Chondrocyte (in vitro differentiated cells): ENCODE results near the gene ZNF33A. TPM values are rescaled to one million over a fixed set of nuclear protein-coding genes. Genes with fewer than 3 reads are reported as not detected.
"Not testable (repeated sequence)": the region's sequence is repeated elsewhere in the genome, so short reads cannot be mapped to it uniquely, and the experiment has no call there.

Experiments
- DNase-seq: peaks from one replicate; pipeline ENCODE4 v3.0.0; 2021; ENCODE audit warnings: mixed read lengths, low spot score
- H3K27ac Mint-ChIP-seq: one replicate; pipeline ENCODE4 v1.8.0; 2021; ENCODE audit warnings: mild to moderate bottlenecking, moderate library complexity, mixed read lengths; ENCODE audit not compliant: unreplicated experiment
- H3K27me3 Mint-ChIP-seq: 2 replicates; pipeline ENCODE4 v1.8.0; 2021; ENCODE audit warnings: low read depth, mixed read lengths
- H3K36me3 Mint-ChIP-seq: 2 replicates; pipeline ENCODE4 v1.8.0; 2021; ENCODE audit warnings: low read depth, mixed read lengths
- H3K4me1 Mint-ChIP-seq: 2 replicates; pipeline ENCODE4 v1.8.0; 2021; ENCODE audit warnings: low read depth, mild to moderate bottlenecking, mixed read lengths
- H3K4me3 Mint-ChIP-seq: one replicate; pipeline ENCODE4 v1.8.0; 2021; ENCODE audit warnings: mild to moderate bottlenecking, moderate library complexity, mixed read lengths; ENCODE audit not compliant: unreplicated experiment
- H3K9me3 Mint-ChIP-seq: 2 replicates; pipeline ENCODE4 v1.8.0; 2021; ENCODE audit warnings: low read depth, mixed read lengths
- total RNA-seq: library from RNA; stranded (reverse); gene quantifications from 3 replicates; pipeline ENCODE4 v1.2.1, GENCODE V29; 2021
- TF ChIP-seq, protein P1 (sequence below): fragments of 200-600 bp; sonication (generic); IDR thresholded peaks from 2 replicates; pipeline ENCODE4 v1.5.0; 2021; ENCODE audit warnings: antibody characterized with exemption, mild to moderate bottlenecking, moderate library complexity

Gene ZNF33A
- total RNA-seq, 1 donor from 2014 or later = 14.2 TPM

DNA sequence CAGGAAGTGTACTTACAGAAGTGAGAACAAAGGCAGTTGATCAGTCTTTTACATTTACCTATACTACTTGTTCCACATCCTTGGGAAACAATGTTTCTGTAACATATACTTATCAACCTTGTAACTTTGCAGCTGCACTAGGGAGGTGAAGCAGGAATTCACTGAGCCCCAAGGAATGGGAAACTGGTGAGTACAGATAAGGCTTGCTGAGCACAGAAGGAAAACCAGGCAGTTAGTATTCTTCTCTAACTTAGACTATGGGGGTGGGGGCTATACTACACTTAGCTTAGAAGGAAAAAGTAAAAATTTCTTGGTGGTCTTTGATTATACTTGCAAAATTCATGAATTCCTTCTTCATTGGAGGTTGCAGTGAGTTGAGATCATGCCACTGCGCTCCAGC is 6.9 kb upstream of the ZNF33A start:
- Mint-ChIP-seq H3K27ac (no peak overlapping the region), H3K27me3 (peaks cover 6% of the 10 kb centered on the region), H3K4me1 (no peaks in the 10 kb centered on the region), H3K36me3 (no peaks in the 10 kb centered on the region), H3K9me3 (peaks cover 3% of the 10 kb centered on the region), H3K4me3 (no peak overlapping the region)
- TF ChIP-seq, protein P1, sequence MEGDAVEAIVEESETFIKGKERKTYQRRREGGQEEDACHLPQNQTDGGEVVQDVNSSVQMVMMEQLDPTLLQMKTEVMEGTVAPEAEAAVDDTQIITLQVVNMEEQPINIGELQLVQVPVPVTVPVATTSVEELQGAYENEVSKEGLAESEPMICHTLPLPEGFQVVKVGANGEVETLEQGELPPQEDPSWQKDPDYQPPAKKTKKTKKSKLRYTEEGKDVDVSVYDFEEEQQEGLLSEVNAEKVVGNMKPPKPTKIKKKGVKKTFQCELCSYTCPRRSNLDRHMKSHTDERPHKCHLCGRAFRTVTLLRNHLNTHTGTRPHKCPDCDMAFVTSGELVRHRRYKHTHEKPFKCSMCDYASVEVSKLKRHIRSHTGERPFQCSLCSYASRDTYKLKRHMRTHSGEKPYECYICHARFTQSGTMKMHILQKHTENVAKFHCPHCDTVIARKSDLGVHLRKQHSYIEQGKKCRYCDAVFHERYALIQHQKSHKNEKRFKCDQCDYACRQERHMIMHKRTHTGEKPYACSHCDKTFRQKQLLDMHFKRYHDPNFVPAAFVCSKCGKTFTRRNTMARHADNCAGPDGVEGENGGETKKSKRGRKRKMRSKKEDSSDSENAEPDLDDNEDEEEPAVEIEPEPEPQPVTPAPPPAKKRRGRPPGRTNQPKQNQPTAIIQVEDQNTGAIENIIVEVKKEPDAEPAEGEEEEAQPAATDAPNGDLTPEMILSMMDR = no peak
- DNase-seq = no peak

DNA sequence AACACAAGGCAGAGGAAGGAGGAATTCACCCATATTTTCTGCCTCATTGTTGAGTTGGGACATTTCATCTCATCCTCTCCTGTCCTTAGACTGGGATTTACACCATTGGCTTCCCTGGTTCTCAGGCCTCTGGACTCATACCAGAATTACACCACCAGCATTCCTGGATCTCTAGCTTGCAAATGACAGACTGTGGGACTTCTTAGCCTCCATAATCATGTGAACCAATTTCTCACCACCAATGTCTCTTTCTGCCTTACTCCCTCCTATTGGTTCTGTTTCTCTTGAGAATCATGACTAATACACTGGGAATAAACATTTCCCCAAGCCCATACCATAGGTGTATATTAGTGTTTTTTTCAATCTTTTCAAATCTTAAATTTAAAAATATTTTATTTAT is 2.9 kb upstream of the ZNF33A start:
- H3K36me3 Mint-ChIP-seq = no peaks in the 10 kb centered on the region
- TF ChIP-seq, protein P1 = no peak
- H3K9me3 Mint-ChIP-seq = no peaks in the 10 kb centered on the region
- H3K27ac Mint-ChIP-seq = no peak overlapping the region
- peaks cover 19% of the 10 kb centered on the region for H3K4me1 Mint-ChIP-seq
- H3K4me3 Mint-ChIP-seq = no peak overlapping the region
- DNase-seq = no peak
- H3K27me3 Mint-ChIP-seq = peaks cover 6% of the 10 kb centered on the region

DNA sequence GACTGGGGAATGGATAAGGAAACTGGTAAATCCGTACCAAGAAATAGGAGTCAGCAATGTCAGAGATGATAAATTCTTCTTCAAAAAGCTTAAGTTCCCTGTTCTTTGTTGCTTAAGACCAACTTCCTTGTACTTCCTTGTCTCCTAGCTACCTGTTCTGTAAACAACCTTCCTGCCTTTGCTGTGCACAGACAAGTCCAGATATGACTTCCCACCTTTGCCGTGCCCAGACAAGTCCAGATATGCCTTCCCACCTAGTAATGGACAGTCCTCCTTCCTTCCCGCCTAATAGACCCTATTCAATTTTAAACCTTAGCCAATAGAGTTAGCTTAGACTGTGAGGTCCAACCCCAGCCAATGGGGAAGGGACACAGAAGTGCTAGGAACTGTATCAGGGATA is 2.5 kb upstream of the ZNF33A start:
- peaks cover 6% of the 10 kb centered on the region for H3K27me3 Mint-ChIP-seq
- DNase-seq = no peak
- peaks cover 19% of the 10 kb centered on the region for H3K4me1 Mint-ChIP-seq
- no peak overlapping the region for H3K27ac Mint-ChIP-seq
- no peak overlapping the region for H3K4me3 Mint-ChIP-seq
- H3K36me3 Mint-ChIP-seq = no peaks in the 10 kb centered on the region
- TF ChIP-seq, protein P1 = no peak
- H3K9me3 Mint-ChIP-seq = no peaks in the 10 kb centered on the region

DNA sequence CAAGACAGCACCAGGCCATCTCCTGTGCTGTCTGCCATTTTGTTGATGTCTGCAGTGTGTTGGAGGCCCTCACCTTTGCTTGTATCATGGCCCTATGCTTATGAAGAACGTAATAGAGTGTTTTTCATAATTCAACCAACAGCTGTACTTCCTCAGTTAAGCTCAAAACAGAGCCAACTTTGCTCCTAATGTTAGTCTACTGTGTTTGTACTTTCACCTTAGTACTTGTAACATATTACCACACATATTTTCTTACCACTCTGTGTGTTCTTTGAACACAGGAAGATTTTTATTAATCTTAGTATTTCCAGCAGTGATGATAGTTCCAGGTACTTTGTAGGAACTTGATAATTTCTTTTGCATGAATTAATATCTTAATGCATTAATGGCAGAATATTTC is 5.9 kb downstream of the ZNF33A start:
- H3K9me3 Mint-ChIP-seq = peaks cover 10% of the 10 kb centered on the region
- TF ChIP-seq, protein P1 = no peak
- no peak overlapping the region for H3K27ac Mint-ChIP-seq
- no peak overlapping the region for H3K4me3 Mint-ChIP-seq
- H3K36me3 Mint-ChIP-seq = peaks cover 46% of the 10 kb centered on the region
- no peaks in the 10 kb centered on the region for H3K27me3 Mint-ChIP-seq
- H3K4me1 Mint-ChIP-seq = peaks cover 9% of the 10 kb centered on the region
- no peak for DNase-seq

DNA sequence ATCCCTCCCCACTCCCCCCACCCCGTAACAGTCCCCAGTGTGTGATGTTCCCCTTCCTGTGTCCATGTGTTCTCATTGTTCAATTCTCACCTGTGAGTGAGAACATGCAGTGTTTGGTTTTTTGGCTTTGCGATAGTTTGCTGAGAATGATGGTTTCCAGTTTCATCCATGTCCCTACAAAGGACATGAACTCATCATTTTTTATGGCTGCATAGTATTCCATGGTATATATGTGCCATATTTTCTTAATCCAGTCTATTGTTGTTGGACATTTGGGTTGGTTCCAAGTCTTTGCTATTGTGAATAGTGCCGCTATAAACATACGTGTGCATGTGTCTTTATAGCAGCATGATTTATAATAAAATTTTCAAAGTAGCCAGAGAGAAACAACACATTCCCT is 8.6 kb downstream of the ZNF33A start:
- not testable (repeated sequence) for H3K27ac Mint-ChIP-seq, H3K27me3 Mint-ChIP-seq, H3K4me1 Mint-ChIP-seq, DNase-seq, H3K4me3 Mint-ChIP-seq
- H3K36me3 Mint-ChIP-seq = peaks cover 51% of the 10 kb centered on the region
- H3K9me3 Mint-ChIP-seq = peaks cover 10% of the 10 kb centered on the region

DNA sequence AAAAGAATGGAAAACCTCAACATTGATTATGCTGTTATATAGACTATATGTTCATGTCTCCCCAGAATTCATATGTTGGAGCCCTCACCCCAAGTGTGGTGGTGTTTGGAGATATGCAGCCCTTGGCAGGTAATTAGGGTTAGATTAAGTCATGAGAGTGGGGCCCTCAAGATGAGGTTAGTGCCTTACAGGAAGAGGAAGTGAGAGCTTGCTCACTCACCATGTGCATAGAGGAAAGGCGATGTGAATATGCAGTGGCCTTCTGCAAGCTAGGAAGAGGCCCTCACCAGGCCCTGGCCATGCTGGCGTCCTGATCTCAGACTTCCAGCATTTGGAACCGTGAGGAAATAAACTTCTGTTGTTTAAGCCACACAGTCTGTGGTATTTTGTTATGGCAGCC is 14.8 kb downstream of the ZNF33A start:
- no peak for DNase-seq
- H3K9me3 Mint-ChIP-seq = no peaks in the 10 kb centered on the region
- TF ChIP-seq, protein P1 = no peak
- no peak overlapping the region for H3K27ac Mint-ChIP-seq
- peaks cover 52% of the 10 kb centered on the region for H3K36me3 Mint-ChIP-seq
- H3K27me3 Mint-ChIP-seq = no peaks in the 10 kb centered on the region
- no peak overlapping the region for H3K4me3 Mint-ChIP-seq
- H3K4me1 Mint-ChIP-seq = no peaks in the 10 kb centered on the region
